Measurements from ENCODE around the gene RPL41. TPM values are rescaled to one million over a fixed set of nuclear protein-coding genes. Genes with fewer than 3 reads are reported as not detected.

The RPL41 gene
- total RNA-seq, 1 experiment from 2014 or later: 4,637 TPM

- no peak overlapping the region for H3K23ac ChIP-seq (ENCODE audit: insufficient read length, low read depth, low read length)
- H2BK15ac ChIP-seq (ENCODE audit: low read depth, low read length): no peak overlapping the region
- no peak for TF ChIP-seq CTCF (conservative IDR thresholded peaks at IDR 0.05)
- H2AK5ac ChIP-seq (ENCODE audit: insufficient read length, low read length): no peak overlapping the region
- no peak overlapping the region for H3K4ac ChIP-seq (ENCODE audit: low read depth, low read length)
- no peak overlapping the region for H2BK20ac ChIP-seq (ENCODE audit: low read depth, low read length, poor library complexity, severe bottlenecking)
- no peaks in the 10 kb centered on the region for H3K9me3 Mint-ChIP-seq
- no peak overlapping the region for H2BK12ac ChIP-seq (ENCODE audit: insufficient read length, low read depth, low read length)
- peaks cover 38 to 47% of the 10 kb centered on the region in 2 experiments for H3K4me1 Mint-ChIP-seq
- H4K8ac ChIP-seq (replicated peaks; ENCODE audit: insufficient read length, low read depth, low read length): no peak overlapping the region
- H3K27me3 Mint-ChIP-seq (ENCODE audit: low read depth): peaks cover 8% of the 10 kb centered on the region
- H3K18ac ChIP-seq (ENCODE audit: insufficient read length, low read depth, low read length): no peak overlapping the region
- peaks cover 2% of the 10 kb centered on the region for H3K79me1 ChIP-seq (ENCODE audit: insufficient read depth, low read depth, low read length, poor library complexity, severe bottlenecking)
- no peaks in the 10 kb centered on the region for H3K9me3 ChIP-seq (ENCODE audit: control insufficient read depth, low read depth, low read length)
- peaks cover 68 to 93% (median 91%) of the 10 kb centered on the region in 3 experiments for H3K36me3 Mint-ChIP-seq (ENCODE audit: insufficient read depth in 1 of 3, low read depth in 3 of 3)
- H2AFZ ChIP-seq (ENCODE audit: low read length): no peak overlapping the region
- no peaks in the 10 kb centered on the region for H3K27me3 ChIP-seq (ENCODE audit: insufficient read depth, low read length)
- peak overlapping the region in 1 of 3 experiments; percentile 61; a peak in 1 of 7 replicates for H3K27ac Mint-ChIP-seq
- no peak overlapping the region for H3K9ac ChIP-seq (ENCODE audit: extremely low read depth, insufficient read length, low read length)
- peaks cover 5% of the 10 kb centered on the region; the same call in 1 of the 2 replicates for H3K4me1 ChIP-seq (ENCODE audit: insufficient read depth, low read length)
- H2BK120ac ChIP-seq (ENCODE audit: low read depth, low read length, poor library complexity, severe bottlenecking): no peak overlapping the region
- no CpG with 5 or more reads among the region's 17 CpGs for WGBS (ENCODE audit: extremely low coverage, insufficient read length, low lambda C conversion rate)
- no peak overlapping the region for H4K91ac ChIP-seq (ENCODE audit: insufficient read length, low read depth, low read length)
- H3K23me2 ChIP-seq (ENCODE audit: insufficient read length, low read depth, low read length, poor library complexity, severe bottlenecking): peaks cover 2% of the 10 kb centered on the region
- no peak overlapping the region; a peak in 1 of 5 replicates for H3K4me3 Mint-ChIP-seq
- no peaks in the 10 kb centered on the region for H4K20me1 ChIP-seq (ENCODE audit: control insufficient read depth, insufficient read depth, insufficient read length)
- no peak overlapping the region for H3K27ac ChIP-seq (ENCODE audit: insufficient read length, low read depth, low read length)
- no peak overlapping the region for H3K56ac ChIP-seq (ENCODE audit: insufficient read length, low read depth, low read length)
- H3K14ac ChIP-seq (ENCODE audit: insufficient read depth, low read length): no peak overlapping the region
- no peak overlapping the region for H2BK5ac ChIP-seq (ENCODE audit: insufficient read length, low read length)
- H3T11ph ChIP-seq (ENCODE audit: low read length): no peak overlapping the region
- H3K79me2 ChIP-seq (ENCODE audit: insufficient read depth, low read length): no peaks in the 10 kb centered on the region; the same call in 1 of the 2 replicates
- no peak overlapping the region for H4K5ac ChIP-seq (ENCODE audit: insufficient read length, low read depth, low read length)
- DNase-seq: no peak
- no peak overlapping the region for H3K4me2 ChIP-seq (ENCODE audit: insufficient read depth, insufficient read length, low read length)
Measured at GRCh38 chr12:56164345-56164729, 47.9 kb downstream of the RPL41 start.
